Fibroblast of lung (primary cell): ENCODE data around the gene ANKRD65.

Experiments used
- EZH2 ChIP-seq: IDR thresholded peaks from 2 replicates; pipeline ENCODE4 v1.5.1; 2012; ENCODE audit warnings: low read length, control low read depth, mild to moderate bottlenecking; ENCODE audit errors: missing control alignments
- TF ChIP-seq, protein P1 (sequence below), 2 donors: IDR thresholded peaks in 1 of 2; conservative IDR thresholded peaks in 1 of 2; 1 replicate in 1 of 2; 2 replicates in 1 of 2; pipeline ENCODE4 v1.5.1; 2011 to 2012; ENCODE audit warnings: low read length in 2 of 2, control low read depth in 1 of 2, inconsistent platforms in 1 of 2, low read depth in 1 of 2, mild to moderate bottlenecking in 1 of 2

DNA sequence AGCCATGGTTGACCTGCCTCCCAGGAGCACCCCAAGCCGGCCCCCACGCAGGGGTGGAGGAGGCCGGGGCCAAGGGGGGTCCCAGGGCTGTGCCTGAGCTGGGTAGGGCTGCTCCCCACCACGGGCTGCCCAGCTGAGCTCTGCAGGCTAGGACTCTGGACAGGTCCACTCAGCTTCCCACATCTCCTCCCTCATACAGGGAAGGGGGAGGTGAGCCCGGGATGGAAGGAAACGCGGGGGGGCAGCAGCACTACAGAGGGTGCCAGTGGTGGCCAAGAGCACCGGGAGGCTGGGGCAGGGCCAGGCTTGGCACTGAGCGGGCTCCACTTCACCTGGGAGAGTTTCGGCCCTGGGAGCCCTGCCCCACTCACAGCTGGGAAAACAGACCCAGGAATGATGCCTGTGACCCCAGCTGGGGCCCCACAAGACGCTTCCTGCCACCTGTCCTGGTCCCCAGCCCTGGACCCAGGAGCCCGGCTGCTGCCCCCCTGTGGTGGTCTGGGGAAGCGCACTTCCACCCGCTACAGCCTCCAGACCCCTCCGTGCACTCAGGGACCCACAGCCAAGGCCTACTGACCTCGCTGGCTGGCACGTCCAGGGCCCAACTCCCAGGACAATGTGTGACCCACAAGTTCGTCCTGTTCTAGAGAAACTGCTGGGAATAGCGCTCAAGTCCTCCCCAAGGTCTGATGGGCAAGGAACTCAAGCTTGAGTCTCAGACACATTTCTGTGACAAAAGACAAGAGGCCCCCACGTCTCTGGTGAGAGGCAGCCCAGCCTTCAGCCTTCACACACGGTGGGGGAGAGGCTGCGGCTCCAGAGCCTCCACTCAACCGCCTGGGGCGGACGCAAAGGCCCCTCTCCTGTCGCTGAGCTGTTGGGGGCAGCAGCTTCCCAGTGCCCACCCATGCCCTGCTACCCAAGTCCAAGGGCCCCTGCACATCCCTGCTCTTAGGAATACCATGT lies 49.0 kb downstream of the ANKRD65 start:
- TF ChIP-seq, protein P1, sequence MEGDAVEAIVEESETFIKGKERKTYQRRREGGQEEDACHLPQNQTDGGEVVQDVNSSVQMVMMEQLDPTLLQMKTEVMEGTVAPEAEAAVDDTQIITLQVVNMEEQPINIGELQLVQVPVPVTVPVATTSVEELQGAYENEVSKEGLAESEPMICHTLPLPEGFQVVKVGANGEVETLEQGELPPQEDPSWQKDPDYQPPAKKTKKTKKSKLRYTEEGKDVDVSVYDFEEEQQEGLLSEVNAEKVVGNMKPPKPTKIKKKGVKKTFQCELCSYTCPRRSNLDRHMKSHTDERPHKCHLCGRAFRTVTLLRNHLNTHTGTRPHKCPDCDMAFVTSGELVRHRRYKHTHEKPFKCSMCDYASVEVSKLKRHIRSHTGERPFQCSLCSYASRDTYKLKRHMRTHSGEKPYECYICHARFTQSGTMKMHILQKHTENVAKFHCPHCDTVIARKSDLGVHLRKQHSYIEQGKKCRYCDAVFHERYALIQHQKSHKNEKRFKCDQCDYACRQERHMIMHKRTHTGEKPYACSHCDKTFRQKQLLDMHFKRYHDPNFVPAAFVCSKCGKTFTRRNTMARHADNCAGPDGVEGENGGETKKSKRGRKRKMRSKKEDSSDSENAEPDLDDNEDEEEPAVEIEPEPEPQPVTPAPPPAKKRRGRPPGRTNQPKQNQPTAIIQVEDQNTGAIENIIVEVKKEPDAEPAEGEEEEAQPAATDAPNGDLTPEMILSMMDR (conservative IDR thresholded peaks at IDR 0.05 in 1 of 2, IDR thresholded peaks at IDR 0.05 in 1 of 2; ENCODE audit: low read depth in 1 of 2, low read length in 2 of 2) = peak; percentile 82 to 84
- TF ChIP-seq EZH2 = no peak
